SK-N-SH (cell line): Measurements from ENCODE around the gene SIGLEC9.

Source experiments
- ELF1 ChIP-seq: IDR thresholded peaks from 2 replicates; pipeline ENCODE4 v1.4.0; 2012
- EP300 ChIP-seq, 2 experiments: IDR thresholded peaks; 2 replicates each; pipeline versions ENCODE4 v1.4.0 to v1.6.1; 2012; ENCODE audit warnings: borderline replicate concordance in 1 of 2, low read depth in 1 of 2, low read length in 1 of 2
- FOXJ3 ChIP-seq: sonication (generic); formaldehyde crosslinking; IDR thresholded peaks from 2 replicates; pipeline ENCODE4 v1.5.1; 2020; ENCODE audit warnings: mild to moderate bottlenecking, missing genetic modification reagents
- FOXM1 ChIP-seq: IDR thresholded peaks from 2 replicates; pipeline ENCODE4 v1.4.0; 2012; ENCODE audit warnings: low read depth, mild to moderate bottlenecking
- GABPA ChIP-seq: IDR thresholded peaks from 2 replicates; pipeline ENCODE4 v1.4.0; 2012; ENCODE audit warnings: low read depth, mild to moderate bottlenecking
- POLR2AphosphoS5 ChIP-seq: IDR thresholded peaks from 2 replicates; pipeline ENCODE4 v1.6.1; 2012; ENCODE audit warnings: low read depth, low read length
- RAD21 ChIP-seq: IDR thresholded peaks from 2 replicates; pipeline ENCODE4 v1.6.1; 2012; ENCODE audit warnings: mild to moderate bottlenecking, low read length
- SMC3 ChIP-seq: IDR thresholded peaks from 2 replicates; pipeline ENCODE4 v1.6.1; 2012; ENCODE audit warnings: low read depth, low read length, improper control_type of control experiment
- TAF1 ChIP-seq: IDR thresholded peaks from 2 replicates; pipeline ENCODE4 v1.6.1; 2012; ENCODE audit warnings: low read depth, mild to moderate bottlenecking, low read length, moderate library complexity, borderline replicate concordance
- TF ChIP-seq, protein P1 (sequence below): fragments of 200-600 bp; sonication (generic); IDR thresholded peaks from 2 replicates; pipeline ENCODE4 v1.6.1; 2017; ENCODE audit warnings: antibody characterized with exemption, mild to moderate bottlenecking, moderate library complexity
- TF ChIP-seq, protein P2 (sequence below): fragments of 150-350 bp; IDR thresholded peaks from 2 replicates; pipeline ENCODE4 v1.6.1; 2016; ENCODE audit warnings: mild to moderate bottlenecking, low read depth, low read length
- TF ChIP-seq, protein P3 (sequence below): IDR thresholded peaks from 2 replicates; pipeline ENCODE4 v1.4.0; 2012; ENCODE audit warnings: low read depth, borderline replicate concordance
- TF ChIP-seq, protein P4 (sequence below): fragments of 150-350 bp; IDR thresholded peaks from 2 replicates; pipeline ENCODE4 v1.6.1; 2017; ENCODE audit warnings: antibody characterized with exemption, low read length, low read depth, borderline replicate concordance

DNA sequence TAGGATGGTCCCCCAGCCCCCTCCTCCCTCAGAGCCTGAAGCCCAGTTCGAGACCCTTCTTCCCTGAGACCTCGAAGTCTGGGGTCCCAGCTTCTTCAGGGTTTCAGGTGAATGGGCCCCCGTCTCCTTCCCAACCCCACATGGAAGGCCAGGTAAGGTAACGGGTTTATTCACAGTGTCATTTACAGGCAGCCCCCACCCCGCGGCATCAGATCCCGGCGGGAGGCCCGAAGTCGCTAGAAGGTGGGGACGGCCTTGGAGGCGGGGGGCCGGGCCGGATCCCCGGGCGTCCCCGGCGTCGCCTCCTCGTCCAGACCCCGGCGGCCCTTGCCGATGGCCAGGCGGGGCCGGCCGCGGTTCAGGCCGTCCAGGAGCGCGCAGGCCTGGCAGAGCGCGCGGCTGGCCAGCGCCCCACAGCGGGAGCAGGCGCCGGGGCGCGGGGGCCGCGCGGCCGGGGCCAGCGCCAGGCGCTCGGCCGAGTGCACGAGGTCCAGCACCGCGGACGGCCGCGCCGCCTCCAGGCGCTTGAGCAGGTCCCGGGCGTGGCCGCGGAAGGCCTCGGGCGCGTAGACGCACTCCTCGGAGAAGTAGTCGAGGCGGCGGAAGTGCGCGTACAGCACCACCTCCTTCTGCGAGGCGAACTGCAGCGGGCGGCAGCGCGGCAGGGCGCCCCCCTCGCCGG lies 26.2 kb upstream of the SIGLEC9 start:
- no peak for TF ChIP-seq ELF1
- TF ChIP-seq, protein P1, sequence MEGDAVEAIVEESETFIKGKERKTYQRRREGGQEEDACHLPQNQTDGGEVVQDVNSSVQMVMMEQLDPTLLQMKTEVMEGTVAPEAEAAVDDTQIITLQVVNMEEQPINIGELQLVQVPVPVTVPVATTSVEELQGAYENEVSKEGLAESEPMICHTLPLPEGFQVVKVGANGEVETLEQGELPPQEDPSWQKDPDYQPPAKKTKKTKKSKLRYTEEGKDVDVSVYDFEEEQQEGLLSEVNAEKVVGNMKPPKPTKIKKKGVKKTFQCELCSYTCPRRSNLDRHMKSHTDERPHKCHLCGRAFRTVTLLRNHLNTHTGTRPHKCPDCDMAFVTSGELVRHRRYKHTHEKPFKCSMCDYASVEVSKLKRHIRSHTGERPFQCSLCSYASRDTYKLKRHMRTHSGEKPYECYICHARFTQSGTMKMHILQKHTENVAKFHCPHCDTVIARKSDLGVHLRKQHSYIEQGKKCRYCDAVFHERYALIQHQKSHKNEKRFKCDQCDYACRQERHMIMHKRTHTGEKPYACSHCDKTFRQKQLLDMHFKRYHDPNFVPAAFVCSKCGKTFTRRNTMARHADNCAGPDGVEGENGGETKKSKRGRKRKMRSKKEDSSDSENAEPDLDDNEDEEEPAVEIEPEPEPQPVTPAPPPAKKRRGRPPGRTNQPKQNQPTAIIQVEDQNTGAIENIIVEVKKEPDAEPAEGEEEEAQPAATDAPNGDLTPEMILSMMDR = no peak
- TF ChIP-seq RAD21 = no peak
- TF ChIP-seq, protein P2, sequence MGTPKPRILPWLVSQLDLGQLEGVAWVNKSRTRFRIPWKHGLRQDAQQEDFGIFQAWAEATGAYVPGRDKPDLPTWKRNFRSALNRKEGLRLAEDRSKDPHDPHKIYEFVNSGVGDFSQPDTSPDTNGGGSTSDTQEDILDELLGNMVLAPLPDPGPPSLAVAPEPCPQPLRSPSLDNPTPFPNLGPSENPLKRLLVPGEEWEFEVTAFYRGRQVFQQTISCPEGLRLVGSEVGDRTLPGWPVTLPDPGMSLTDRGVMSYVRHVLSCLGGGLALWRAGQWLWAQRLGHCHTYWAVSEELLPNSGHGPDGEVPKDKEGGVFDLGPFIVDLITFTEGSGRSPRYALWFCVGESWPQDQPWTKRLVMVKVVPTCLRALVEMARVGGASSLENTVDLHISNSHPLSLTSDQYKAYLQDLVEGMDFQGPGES = no peak
- TF ChIP-seq GABPA = no peak
- no peak for TF ChIP-seq POLR2AphosphoS5
- no peak for TF ChIP-seq FOXJ3 (CRISPR knock-in tag)
- TF ChIP-seq FOXM1 = no peak
- TF ChIP-seq TAF1 = no peak
- TF ChIP-seq SMC3 = no peak
- TF ChIP-seq, protein P3, sequence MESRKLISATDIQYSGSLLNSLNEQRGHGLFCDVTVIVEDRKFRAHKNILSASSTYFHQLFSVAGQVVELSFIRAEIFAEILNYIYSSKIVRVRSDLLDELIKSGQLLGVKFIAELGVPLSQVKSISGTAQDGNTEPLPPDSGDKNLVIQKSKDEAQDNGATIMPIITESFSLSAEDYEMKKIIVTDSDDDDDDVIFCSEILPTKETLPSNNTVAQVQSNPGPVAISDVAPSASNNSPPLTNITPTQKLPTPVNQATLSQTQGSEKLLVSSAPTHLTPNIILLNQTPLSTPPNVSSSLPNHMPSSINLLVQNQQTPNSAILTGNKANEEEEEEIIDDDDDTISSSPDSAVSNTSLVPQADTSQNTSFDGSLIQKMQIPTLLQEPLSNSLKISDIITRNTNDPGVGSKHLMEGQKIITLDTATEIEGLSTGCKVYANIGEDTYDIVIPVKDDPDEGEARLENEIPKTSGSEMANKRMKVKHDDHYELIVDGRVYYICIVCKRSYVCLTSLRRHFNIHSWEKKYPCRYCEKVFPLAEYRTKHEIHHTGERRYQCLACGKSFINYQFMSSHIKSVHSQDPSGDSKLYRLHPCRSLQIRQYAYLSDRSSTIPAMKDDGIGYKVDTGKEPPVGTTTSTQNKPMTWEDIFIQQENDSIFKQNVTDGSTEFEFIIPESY = no peak
- TF ChIP-seq EP300 (IDR thresholded peaks at IDR 0.05; ENCODE audit: borderline replicate concordance in 1 of 2, low read depth in 1 of 2, low read length in 1 of 2) = no peak
- TF ChIP-seq, protein P4, sequence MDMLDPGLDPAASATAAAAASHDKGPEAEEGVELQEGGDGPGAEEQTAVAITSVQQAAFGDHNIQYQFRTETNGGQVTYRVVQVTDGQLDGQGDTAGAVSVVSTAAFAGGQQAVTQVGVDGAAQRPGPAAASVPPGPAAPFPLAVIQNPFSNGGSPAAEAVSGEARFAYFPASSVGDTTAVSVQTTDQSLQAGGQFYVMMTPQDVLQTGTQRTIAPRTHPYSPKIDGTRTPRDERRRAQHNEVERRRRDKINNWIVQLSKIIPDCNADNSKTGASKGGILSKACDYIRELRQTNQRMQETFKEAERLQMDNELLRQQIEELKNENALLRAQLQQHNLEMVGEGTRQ = no peak
